ENCODE measurements around the gene E4F1.
"Not testable (repeated sequence)": the region's sequence is repeated elsewhere in the genome, so short reads cannot be mapped to it uniquely, and the experiment has no call there.

E4F1 gene

DNA sequence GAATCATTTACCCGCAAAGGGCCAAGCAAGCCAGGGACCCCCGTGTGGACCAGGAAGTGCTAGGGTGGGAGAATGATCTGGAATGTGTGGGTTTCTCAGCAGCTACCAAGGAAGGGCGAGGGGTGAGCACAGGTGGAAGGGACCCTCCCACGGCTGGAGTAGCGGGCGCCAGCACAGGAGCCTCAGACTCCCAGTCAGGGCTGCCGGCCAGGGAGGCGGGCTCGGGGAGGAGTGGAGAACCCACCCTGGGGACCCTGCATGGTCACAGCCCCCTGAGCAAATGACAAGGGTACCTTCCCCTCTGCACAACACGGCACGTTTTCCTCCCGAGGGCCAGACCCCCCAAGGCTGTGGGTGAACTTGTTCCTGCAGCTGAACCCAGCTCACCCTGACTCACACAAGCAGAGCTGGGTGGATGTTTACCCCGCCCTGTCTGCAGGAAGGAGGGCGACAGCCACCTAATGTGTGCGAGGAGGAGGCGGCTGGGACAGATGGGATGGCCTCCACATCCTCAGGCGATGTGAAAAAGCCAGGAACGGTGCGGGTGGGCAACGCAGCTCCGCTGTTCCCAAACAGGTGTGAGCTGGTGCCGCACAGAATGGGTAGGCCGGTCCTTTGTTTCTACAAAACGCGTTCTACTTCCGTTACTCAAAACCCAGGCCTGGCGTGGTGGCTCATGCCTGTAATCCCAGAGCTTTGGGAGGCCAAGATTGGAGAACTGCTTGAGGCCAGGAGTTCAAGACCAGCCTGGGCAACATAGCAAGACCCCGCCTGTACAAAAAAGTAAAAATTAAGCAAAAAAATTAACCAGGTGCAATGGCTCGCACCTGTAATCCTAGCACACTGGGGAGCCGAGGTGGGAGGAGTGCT is 21.8 kb downstream of the E4F1 start:
- DNase-seq (ENCODE audit: low read depth), result no peak

DNA sequence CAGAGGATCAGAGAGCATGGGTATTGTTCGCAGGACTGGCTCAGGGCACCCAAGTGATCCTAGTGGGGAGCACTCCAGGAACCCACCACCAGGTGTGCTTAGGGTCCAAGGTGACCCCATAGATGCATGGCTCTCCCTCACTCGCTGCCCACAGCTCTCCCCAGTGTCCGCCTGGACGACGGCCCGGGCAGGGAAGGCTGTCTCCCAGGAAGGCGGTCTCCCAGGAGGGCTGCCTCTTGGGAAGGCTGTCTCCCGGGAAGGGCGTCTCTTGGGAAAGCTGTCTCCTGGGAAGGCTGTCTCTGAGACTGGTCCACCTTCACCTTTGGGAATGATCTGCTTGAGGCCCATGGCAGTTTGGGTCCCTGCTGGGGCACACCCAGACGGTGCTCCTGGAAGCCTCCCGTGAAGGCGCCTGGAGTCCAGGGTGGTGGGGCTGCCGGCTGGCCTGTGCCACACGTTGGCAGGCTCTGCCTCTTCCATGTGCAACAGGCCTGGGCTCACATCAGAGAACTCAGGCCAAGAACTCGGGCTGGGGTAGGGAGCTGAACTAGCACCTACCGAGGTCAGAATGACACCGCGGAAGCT is 23.0 kb downstream of the E4F1 start:
- no peak for DNase-seq (ENCODE audit: low read depth)

DNA sequence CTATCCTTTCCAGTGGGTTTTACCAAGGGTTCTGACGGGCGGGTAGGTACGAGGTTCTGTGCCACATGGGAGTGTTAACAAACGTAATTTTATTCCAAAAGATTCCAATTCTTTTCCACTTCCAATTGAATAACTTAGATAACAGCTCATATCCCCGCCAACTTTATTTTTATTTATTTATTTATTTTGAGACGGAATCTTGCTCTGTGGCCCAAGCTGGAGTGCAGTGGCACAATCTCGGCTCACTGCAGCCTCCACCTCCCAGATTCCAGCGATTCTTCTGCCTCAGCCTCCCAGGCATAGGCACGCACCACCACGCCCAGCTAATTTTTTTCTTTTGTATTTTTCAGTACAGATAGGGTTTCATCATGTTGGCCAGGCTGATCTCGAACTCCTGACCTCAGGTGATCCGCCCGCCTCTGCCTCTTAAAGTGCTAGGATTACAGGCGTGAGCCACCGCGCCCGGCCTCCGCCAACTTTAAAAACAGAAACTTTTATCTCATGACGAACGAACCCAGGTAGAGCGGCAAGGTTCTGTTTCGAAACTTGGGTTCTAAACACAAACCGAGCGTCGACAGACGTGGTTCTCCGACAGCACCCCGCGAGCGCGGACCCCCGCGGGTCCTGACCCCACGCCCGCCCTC is 27.4 kb downstream of the E4F1 start:
- no peak for DNase-seq (ENCODE audit: low read depth)

DNA sequence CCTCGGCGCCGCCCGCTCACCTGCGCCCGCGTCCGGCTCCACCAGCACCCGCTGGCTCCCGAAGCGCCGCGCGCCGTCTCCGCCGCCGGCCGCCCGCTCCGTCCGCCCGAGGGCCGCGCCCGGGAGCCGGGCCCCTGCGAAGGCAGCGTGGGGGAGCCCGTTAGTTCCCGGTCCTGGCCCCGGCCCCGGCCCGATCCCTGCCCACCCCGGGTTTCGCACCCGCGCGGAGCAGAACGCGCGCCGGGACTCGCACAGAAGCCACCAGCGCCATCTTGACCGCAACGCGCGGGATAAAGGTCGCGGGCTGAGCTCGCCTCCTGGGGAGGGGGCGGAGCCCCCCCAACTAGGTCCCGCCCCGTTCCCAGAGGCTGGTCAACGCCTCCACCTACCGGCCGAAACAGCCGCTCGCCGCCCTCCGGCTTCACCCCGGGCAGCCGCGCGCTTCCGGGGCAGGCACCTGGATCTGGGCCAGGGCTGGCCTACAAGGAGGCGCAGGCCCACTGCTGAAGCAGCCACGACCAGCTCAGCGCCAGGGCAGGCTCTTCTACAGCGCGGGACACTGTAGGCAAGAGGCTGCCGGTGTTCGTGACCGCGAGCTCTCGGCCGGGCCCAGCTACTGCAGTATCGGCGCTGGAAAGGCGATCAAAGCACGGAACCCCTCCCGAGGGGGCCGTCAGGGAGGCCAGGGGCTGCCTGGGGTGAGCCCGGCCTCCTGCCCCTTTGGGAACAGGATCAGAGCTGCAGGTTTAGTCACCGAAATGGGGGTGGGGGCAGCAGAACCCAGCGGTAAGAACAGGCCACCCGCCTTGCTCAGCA is 28.1 kb downstream of the E4F1 start, which contains the start of gene ECI1:
Gene ECI1 (minus strand): TSS at position 292 of the 816 bp plus-strand sequence. CDS start 21 bp downstream, at position 271.
- peak; percentile 91 for DNase-seq (ENCODE audit: low read depth)

DNA sequence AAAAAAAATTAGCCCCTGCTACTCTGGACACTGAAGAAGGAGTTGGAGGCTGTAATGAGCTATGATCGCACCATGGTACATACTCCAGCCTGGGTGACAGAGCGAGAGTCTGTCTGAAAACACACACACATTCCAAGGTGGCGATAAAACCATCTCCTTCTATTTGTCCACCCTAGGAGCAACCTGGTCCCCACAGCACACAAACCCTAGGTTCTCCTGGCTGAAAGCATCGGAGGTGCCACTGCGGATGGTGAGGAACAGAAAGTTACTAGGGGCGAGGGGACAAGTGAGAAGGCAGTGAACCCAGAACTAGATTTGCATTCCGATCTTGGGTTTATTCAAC is 29.4 kb downstream of the E4F1 start:
- DNase-seq (ENCODE audit: low read depth), result no peak

DNA sequence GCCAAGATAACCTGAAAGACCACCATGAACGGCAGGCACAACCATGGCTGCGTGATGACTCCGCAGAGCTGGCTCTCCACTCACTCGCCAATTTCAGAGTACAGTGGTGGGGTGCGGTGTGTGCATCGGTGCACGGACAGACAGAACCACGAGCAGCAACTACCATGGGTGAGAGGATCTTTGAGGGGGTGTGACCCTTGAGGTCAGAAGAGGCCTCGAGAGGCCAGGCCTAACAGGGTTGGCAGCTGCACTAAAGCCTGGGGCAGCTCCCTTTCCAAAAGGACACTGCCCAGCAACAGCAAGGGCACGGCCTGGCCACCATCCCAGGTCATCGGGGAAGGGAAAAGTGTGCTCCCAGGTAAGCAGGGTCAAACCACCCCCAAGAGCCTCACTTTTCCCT is 29.9 kb downstream of the E4F1 start:
- no peak for DNase-seq (ENCODE audit: low read depth)

DNA sequence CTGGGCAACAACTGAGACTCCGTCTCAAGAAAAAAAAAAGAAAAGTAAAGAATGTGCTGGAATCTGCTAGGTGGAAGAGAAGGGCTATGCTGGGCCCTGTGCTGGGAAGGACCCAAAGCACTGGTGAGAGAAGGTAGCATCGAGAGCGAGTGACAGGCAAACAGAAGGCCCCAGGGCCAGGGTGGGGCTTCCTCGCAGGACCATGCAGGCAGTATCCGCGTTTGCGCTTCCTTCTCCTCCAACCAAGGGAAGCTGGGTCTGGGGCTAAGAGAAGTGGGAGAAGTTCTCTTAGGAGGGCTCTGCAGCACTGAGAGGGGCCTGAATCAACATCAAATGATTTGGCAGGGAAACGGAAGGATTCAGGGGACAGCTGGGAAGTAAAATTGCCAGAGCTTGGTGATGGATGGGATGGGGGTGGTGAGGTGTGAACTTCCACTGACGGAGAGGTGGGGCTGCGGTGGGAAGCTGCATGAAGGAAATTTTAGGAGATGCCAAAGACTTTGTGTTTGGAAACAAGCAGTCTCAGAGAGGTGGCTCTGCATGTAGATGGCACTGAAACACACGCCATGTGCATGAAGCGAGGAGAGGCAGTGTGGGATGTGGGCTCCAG is 33.2 kb downstream of the E4F1 start:
- no peak for DNase-seq (ENCODE audit: low read depth)

DNA sequence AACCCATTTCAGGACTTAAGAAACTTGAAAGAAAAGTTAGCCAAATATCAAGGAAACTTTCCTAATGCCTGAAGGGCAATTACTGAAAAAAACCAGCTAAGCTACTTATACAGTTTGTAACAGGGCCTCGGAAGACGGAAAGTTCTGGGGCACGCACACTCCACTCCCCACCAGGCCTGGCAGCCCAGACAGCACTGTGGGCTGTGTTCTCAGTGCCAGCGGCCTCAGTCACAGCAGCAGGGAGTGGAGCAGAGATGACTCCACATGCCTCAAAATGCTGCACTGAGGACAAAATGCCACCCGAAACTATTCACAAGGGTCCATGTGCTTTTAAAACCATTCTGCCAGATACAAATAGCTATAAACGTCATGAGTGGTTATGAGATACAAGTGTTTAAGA is 34.3 kb downstream of the E4F1 start:
- no peak for DNase-seq (ENCODE audit: low read depth)

DNA sequence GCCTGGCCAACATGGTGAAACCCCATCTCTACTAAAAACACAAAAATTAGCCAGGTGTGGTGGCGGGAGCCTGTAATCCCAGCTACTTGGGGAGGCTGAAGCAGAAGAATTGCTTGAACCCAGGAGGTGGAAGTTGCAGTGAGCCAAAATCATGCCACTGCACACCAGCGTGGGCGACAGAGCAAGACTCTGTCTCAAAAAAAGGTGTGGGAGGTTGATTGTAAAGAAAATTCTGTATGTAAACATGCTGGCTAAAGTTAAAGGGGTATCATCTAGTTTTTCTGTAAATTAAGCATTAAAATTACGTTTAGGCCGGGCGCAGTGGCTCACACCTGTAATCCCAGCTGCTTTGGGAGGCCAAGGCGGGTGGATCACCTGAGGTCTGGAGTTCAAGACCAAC is 35.1 kb downstream of the E4F1 start:
- not testable (repeated sequence) for DNase-seq (ENCODE audit: low read depth)

DNA sequence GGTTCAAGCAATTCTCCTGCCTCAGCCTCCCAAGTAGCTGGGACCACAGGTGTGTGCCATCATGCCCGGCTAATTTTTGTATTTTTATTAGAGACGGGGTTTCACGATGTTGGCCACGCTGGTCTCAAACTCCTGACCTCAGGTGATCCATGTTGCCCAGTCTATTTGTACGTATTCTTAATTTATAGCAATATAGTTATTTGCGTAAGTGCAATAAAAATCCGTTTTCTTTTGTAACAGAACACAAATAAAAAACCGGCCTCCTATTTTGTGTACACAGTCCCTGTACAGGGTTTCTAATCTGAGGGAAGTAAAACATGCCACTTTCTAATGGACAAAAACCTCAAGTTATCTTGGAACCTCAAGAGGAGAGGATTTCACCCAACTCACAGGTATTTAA is 36.9 kb downstream of the E4F1 start:
- no peak for DNase-seq (ENCODE audit: low read depth)

DNA sequence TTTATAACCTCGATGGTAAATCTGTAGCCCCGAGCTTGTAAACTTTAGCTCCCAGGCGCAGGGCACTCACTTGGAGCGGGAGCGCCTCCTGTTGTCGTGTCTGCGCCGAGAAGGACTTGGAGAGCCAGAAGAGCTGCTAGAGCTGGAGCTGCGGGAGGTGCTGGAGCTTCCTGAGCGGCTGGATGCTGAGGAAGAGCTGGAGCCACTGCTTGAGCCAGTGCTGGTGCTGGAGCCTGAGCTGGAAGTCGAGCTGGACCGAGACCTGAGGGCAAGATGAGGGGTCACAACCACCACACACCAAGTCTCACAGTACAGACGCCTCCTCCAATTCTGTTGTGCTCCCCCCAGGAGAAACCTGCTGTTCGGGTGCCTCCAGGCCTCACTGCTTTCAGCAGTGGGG is 39.6 kb downstream of the E4F1 start:
- not testable (repeated sequence) for DNase-seq (ENCODE audit: low read depth)

DNA sequence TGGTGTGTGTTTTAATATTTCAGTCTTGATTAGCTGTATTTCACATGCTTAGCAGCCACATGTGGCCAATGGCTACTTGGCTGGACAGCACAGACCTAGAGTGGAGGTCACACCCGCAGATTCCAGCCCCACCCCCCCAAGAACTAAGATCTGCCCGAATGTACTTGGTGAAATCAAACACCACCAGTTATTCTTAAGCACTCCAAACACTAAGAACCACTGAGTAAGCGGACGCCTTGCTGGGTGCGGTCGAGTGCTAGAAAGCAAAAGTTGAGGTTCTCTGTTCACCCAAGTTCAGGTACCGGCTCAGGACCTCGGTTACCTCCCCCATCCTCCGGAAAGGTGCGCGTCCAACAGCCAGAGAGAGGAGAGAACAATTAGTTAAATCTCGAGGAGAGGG is 43.5 kb downstream of the E4F1 start:
- not testable (repeated sequence) for DNase-seq (ENCODE audit: low read depth)

DNA sequence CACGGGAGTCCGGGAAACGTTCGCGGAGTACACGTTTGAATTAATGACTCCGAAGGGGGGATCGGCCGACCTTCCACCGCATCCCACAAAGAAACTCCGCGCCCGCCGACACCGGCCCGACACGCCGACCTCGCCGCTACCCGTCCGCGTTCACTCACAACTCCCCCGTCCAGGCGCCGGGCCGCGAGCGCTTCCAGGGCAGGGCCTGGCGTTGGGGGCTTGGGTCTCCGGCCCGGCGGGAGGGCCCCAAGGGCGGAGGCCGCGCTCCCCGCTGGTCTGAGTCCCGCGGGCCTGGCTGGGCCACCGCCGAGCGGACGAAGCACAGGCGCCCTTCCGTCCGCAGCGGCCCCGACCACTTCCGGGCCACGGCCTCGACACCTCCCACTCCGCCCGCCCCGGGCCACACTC is 44.1 kb downstream of the E4F1 start:
- DNase-seq (ENCODE audit: low read depth), result not testable (repeated sequence)

DNA sequence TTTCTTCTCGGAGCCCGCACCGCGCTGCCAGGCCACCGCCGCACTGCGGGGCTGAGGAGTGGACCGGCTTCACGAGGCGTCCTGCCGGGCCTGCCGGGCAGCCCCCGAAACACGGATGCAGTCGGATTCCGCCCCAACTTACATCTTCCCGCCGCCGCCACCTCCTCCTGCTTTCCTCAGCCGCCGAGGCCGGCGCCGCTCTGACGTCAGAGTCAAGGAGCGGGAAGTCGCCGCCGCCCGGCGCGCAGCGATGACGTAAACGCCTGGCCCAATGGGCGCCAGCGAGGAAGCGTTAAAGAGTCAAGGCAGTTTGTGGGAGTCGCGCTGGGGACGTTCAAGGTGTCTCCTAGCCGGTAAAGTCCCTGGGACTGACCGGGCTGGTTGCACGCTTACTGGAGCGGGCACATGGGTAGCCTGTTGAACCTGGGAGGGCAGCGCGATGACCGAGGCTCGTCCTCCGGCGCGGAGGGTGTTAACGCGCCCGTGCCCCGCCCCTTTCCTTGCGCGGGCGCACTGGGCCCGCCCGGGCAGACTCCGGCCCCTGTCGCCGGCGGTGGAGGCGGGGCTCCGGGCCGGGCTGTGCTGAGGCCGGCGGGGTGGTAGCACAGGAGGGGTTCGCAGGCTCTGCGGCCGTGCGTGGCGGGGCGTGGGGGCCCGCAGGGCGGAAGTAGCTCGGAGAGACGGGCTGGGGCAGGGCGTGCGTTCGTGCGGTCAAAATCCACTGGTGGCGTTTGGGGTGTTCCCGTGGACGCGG is 44.7 kb downstream of the E4F1 start, which contains the start of gene RNPS1:
Gene RNPS1 (minus strand): TSS at position 214 of the 754 bp plus-strand sequence. CDS start 3,483 bp downstream, outside the sequence.
- peak; percentile 91 for DNase-seq (ENCODE audit: low read depth)

DNA sequence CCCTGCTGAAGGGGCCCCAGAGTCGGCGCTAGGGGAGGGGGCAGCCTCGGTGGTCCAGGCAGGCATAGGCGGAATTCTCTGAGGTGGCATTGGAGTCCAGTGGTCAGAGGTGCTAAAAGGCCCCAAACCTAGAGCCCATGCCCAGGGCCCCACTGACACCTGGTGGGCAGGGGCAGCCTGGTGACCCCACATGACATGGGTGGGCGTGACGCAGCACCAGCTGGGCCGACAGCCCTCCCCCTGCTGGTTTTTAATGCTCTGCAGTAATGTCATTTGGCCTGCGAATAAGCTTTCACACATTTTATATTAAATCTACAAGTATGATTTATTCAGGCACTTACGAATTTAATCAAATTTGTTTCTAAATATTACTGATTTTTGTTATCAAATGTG is 46.7 kb downstream of the E4F1 start:
- DNase-seq (ENCODE audit: low read depth), result no peak

DNA sequence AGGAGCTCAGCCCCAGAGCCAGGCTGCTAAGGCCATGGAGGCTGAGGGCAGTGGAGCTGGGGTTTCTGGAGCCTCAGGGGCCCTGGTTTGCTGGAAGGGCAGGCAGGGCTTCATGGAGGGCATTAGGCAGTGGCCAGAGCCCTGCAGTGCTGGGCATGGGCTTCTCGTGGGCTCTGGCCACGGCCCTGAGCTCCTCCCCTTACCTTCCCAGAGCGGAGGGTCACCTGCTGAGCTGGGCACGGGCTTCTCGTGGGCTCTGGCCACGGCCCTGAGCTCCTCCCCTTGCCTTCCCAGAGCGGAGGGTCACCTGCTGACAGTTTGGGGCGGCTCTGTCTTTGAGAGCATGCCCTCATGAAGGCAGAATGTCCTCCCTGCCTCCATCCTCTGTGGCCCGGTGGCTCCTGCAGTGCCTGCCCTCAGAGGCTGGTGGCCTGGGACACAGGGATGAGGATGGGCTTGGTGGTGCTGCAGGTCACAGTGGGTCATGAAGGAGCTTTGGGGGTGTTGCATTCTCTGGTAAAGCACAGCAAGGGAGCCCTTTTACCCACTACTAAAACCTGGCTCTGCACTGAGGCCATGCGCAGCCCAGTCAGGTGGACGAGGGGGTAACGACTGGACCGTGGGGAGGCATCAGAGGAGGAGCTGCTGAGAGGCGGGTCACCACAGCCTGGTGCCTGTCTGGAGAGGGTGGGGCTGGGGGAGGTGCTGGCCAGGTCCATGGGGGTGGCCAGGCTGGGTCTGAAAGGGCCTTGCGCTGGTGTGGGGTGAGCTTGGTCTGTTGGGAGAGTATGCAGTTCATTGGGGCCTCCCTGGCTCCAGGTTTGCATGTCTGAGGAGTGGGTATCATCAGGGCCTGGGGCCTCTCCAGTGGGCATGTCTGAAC is 47.4 kb downstream of the E4F1 start:
- DNase-seq (ENCODE audit: low read depth), result no peak

DNA sequence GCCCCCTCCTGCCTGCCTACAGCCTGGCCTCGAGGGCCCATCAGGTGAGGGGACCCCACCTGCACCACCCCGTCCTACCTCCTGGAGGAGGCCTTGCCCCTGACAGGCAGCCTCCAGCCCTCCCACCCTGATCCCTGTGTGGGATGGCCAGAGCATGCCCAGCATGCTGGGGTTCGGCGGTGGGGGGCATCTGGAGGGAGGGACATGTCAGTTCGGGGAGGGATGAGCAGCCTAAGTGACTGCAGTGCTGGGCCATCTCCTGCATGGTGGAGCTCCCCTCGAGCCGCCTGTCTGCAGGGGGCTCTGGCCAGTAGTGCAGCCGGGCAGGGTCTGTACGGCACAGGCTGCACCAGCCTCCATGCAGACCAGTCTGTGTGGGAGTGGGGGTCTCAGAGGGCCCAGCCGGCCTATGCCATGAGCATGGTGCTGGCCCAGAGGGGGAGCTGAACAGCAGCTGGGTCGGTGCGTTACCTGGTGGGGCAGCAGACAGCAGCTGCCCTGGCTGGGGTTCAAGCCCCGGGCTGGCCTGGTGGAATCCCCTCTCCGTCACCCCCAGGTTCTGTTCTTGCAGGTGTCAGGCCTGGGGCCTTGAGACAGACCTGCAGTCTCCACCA is 48.6 kb downstream of the E4F1 start:
- DNase-seq (ENCODE audit: low read depth), result no peak

DNA sequence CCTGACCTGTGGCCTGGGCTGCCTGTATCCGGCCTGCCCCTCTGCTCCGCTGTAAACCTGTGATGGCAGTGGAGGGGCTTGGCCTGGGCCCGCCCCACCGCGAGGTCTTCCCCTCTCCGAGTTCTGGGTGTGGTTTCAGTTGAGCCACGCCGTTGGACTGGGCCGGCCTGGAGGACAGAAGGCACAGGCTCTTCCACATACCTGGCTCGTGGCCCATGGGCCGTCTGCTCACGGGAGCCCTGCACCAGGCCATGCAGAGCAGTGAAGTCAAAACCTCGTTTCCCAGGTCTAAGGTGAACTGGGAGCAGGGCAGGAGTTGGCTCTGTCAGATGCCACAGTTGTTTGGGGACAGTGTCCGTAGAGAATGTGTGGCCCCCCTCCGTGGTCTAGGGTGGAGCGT is 50.1 kb downstream of the E4F1 start:
- no peak for DNase-seq (ENCODE audit: low read depth)

DNA sequence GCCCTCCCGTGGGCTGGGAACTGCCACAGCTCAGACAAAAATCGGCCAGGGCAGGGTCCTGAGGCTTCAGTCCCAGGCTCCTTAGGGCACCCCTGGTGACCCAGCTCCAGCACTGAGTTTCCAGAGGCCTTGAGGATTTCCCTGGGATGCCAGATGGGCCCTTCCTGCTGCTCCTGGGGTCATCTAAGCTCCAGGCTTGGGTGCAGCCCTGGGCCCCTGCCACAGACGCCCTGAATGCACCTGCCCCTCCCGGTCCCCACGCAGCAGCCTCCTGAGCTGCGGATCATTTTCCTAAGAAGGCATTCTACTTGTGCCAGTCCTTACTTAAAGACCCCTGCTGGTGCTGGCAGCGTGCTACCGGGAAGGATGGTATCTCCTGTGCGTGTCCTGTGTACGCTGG is 50.5 kb downstream of the E4F1 start:
- DNase-seq (ENCODE audit: low read depth), result no peak
